Activated T-helper 2 cell treated with anti-CD3 and anti-CD28 coated beads, Interferon-gamma antibody, Interleukin-2, Interleukin-4, amounts not matched to agents 10 μg/mL and 5 μg/mL and 100 μg/mL, durations not matched to agents 14 hours and 24 hours and 36 hours (primary cell): ENCODE measurements around the gene PSMD12. TPM values are rescaled to one million over a fixed set of nuclear protein-coding genes. Genes with fewer than 3 reads are reported as not detected.

Experiments used
- DNase-seq: peaks from one replicate; pipeline ENCODE4 v3.0.0; 2021; ENCODE audit warnings: low spot score
- H3K27ac Mint-ChIP-seq: one replicate; pipeline ENCODE4 v1.8.0; 2021; ENCODE audit warnings: mixed read lengths
- H3K27me3 Mint-ChIP-seq: one replicate; pipeline ENCODE4 v1.8.0; 2021; ENCODE audit warnings: low read depth, mixed read lengths
- H3K36me3 Mint-ChIP-seq: one replicate; pipeline ENCODE4 v1.8.0; 2021; ENCODE audit warnings: low read depth, mixed read lengths
- H3K4me1 Mint-ChIP-seq: one replicate; pipeline ENCODE4 v1.8.0; 2021; ENCODE audit warnings: low read depth, mixed read lengths
- H3K4me3 Mint-ChIP-seq: one replicate; pipeline ENCODE4 v1.8.0; 2021; ENCODE audit warnings: low read depth, mild to moderate bottlenecking, moderate library complexity, mixed read lengths
- H3K9me3 Mint-ChIP-seq: one replicate; pipeline ENCODE4 v1.8.0; 2021; ENCODE audit warnings: mixed read lengths
- intact Hi-C: fragments of 100-400 bp; cut with micrococcal nuclease; formaldehyde crosslinking; loops from one replicate; pipeline ENCODE4 v1.15.1; 2023
- total RNA-seq: library from RNA; stranded (reverse); gene quantifications from 2 replicates; pipeline ENCODE4 v1.2.3, GENCODE V29; 2022

The PSMD12 gene
- total RNA-seq, 1 donor from 2014 or later: 75.4 TPM

DNA sequence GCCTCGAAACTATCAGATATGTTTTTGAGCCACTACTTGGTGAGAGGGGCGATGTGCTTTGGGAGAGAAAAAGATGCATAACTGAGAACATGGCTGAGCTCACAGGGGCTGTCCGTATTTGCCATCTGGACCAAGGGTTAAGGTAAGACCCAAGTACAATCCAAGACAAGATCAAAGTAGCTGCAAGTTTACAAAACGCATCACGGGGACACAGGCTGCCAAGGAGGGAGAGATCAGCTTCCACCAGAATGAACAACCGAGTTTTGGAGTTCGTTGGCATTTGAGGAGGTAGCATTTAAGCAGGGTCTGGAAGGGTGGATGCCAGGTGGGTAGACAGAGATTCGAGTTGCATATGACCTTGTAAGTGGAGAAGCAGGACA lies 12.9 kb upstream of the PSMD12 start:
- peaks cover 16% of the 10 kb centered on the region for H3K36me3 Mint-ChIP-seq
- H3K4me3 Mint-ChIP-seq: peak overlapping the region; percentile 82
- no peak for DNase-seq
- peaks cover 32% of the 10 kb centered on the region for H3K27me3 Mint-ChIP-seq
- intact Hi-C loops: no loop called here
- H3K27ac Mint-ChIP-seq: peak overlapping the region; percentile 74
- peaks cover 23% of the 10 kb centered on the region for H3K4me1 Mint-ChIP-seq
- H3K9me3 Mint-ChIP-seq: no peaks in the 10 kb centered on the region

DNA sequence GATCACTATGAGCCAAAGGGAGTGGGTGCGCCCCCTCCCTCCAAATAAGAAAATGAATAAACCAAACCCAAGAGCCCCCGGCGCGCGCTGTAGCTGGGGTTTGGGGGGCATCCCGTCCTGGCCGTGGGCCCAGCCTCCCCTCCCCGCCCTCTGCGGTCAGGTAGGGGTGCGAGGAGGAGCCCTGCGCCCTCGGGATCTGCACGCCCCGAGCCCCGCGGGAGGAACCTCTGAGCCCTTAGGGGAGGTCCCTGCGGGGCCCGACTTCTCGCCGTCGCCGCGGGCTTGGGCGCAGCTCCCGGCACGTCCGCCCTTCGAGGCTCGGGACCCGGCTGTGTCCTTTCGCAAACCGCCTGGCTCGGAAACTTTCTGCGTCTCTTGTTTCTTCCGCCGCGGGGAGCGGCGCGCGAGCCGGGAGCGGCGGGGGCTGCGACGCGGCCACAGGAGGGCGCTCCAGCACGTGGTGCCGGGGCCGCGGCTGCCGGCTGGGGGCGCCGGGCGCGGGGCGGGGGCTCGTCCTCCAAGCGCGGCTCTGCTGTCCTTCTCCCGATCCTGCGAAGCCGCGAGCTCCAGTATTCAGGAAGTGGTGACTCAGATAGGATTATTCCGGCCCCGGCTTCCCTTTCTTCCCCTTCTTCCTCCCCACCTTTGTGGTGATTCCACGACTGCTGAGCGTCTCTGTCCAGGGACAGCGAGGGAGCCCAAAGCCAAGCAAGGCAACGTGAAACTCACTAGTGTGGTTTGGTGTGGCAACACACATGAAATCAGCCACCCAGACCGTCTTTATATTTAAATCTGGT lies 12.3 kb upstream of the PSMD12 start:
- Mint-ChIP-seq H3K4me3 (peak overlapping the region; percentile 82), H3K4me1 (peaks cover 23% of the 10 kb centered on the region), H3K27me3 (peaks cover 34% of the 10 kb centered on the region), H3K9me3 (no peaks in the 10 kb centered on the region), H3K27ac (peak overlapping the region; percentile 74), H3K36me3 (peaks cover 16% of the 10 kb centered on the region)
- intact Hi-C loops: loop anchor here (1.0 kb wide), 1 partner anchor 97 kb away; no protein-coding TSS in a partner anchor
- peak; percentile 77 for DNase-seq

DNA sequence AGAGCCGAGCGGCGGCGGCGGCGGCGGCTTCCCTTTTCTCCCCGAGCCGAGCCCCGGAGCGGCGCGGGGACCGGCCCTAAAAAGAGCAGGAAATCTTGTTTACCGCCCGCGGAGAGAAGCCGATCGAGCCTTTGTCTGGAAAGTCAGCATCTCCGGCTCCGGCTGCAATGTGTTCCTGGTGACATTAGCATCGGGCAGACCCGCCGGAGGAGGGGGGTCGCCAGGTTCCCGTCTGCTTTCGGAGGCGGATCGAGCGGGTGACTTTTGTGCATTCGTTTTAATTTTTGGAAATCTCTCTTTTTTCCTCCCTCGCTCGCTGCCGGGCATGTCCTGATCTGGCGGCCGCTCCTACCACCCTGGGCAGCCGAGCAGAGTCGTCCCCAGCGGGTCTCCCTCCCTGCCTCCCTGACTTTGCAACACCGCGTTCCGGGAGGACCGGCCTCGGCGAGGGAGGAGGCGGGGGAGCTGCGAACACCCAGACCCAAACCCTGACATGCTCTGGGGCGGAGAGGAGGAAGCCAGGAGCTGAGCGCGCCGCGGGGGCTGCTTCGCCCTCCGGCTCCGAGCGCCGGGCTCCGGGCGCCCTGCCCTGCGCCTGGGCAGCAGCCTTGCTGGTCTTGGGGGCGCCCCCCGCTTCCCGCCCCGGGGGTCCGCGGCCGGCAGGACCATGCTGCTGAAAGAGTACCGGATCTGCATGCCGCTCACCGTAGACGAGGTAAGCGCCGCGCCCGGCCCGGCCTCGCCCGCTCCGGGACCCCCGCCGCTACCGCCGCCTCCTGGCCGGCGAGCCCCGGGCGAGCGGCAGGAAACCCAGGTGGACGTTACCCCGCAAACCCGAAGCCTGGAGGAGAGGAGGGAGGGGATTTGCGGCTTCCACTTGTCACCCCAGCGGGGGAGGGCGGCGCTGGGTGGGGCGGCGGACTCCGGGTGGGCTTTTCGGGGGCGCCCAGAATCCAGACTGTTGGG lies 11.4 kb upstream of the PSMD12 start:
- peaks cover 34% of the 10 kb centered on the region for H3K27me3 Mint-ChIP-seq
- H3K4me1 Mint-ChIP-seq: peaks cover 23% of the 10 kb centered on the region
- peak overlapping the region; percentile 84 for H3K4me3 Mint-ChIP-seq
- peaks cover 16% of the 10 kb centered on the region for H3K36me3 Mint-ChIP-seq
- intact Hi-C loops: loop anchor here (1.0 to 2.0 kb wide), 3 partner anchors 11 to 98 kb away; partner anchors contain the start of gene PSMD12
- DNase-seq: peak; percentile 49
- H3K9me3 Mint-ChIP-seq: no peaks in the 10 kb centered on the region
- peak overlapping the region; percentile 63 for H3K27ac Mint-ChIP-seq

DNA sequence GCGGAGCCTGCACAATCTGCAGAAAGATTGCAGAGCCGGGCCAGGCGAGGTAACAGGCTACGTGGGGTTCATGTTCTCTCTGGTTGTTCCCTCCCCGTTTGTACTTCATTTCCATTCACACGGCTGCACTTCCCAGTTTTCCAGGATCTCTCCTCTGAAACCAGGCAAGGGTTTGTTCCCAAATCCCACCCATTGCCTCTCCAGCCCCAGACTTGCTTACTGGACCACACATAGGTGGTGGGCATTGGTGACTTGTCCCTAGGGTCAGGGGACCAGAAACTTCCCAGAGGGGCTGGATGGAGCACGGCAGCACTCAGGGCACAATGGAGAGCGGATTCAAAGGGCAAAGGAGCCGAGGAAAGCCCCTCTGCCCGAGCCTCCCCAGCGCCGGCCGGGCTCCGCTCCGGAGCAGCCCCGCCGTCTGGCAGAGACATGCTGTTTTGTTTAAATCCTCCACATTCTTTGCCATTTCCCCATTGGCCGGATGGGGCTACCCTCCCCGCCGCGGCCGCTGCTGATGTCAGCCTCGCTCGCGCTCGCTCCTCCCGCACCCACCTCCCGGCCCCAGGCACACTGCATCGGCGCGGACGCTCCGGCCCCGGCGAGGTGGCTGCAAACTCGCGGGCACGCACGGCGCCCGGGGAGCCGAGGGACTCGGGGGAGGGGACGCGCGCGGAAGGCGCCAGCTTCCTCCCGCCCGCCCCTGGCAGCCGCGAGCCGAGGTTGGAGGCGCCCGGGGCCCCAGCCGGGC lies 10.5 kb upstream of the PSMD12 start, which contains the start of gene PITPNC1:
TSS of gene PITPNC1 (plus strand) at position 545 of the 751 bp plus-strand sequence.
- peaks cover 23% of the 10 kb centered on the region for H3K4me1 Mint-ChIP-seq
- peaks cover 13% of the 10 kb centered on the region for H3K36me3 Mint-ChIP-seq
- H3K4me3 Mint-ChIP-seq: peak within 1 kb of the TSS; percentile 84
- H3K27me3 Mint-ChIP-seq: peaks cover 34% of the 10 kb centered on the region
- peak; percentile 82 for DNase-seq
- peak within 1 kb of the TSS; percentile 63 for H3K27ac Mint-ChIP-seq
- H3K9me3 Mint-ChIP-seq: no peaks in the 10 kb centered on the region
- intact Hi-C loops: loop anchor here (1.0 to 2.0 kb wide), 2 partner anchors 11 to 14 kb away; partner anchors contain the start of gene PSMD12

DNA sequence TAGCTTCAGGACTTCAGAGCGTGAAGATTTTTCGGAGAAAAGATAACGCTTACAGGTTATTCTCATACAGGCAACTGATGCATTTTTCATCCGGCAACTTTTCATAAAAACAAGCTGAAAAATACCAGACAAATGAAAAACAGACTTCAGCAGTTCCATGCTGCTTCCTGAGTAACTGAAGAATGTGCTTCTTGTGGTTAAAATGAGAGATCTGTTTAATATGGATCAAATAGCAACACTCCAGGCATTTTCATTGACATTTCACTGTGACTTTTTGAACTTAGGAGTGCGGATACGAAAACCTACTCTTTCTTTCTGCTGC lies 10.0 kb upstream of the PSMD12 start:
- Mint-ChIP-seq H3K27me3 (peaks cover 39% of the 10 kb centered on the region), H3K4me1 (peaks cover 23% of the 10 kb centered on the region), H3K27ac (no peak overlapping the region), H3K4me3 (peak overlapping the region; percentile 74), H3K9me3 (no peaks in the 10 kb centered on the region), H3K36me3 (peaks cover 10% of the 10 kb centered on the region)
- intact Hi-C loops: loop anchor here (2.0 kb wide), 1 partner anchor 14 kb away; no protein-coding TSS in a partner anchor
- DNase-seq: no peak

DNA sequence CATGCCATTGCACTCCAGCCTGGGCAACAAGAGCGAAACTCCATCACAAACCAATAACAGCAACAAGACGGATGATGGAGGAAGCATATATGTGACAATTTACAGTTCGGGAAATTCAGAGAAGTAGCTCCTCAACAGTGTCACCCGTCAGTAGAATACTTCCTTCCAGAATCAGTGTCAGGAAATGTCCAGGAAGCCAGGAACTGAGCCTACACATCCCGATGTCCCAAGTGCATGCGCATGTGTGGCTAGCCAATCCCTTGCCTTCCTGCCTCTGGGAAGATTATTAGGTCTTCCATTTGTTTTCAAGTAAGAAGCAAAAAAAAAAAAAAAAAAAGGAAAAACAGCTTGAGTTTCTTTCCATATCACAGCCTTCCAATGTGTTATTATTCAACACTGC lies 9.3 kb upstream of the PSMD12 start:
- H3K27ac Mint-ChIP-seq: no peak overlapping the region
- intact Hi-C loops: loop anchor here (2.0 kb wide), 3 partner anchors 15 to 255 kb away; no protein-coding TSS in a partner anchor
- H3K27me3 Mint-ChIP-seq: peaks cover 42% of the 10 kb centered on the region
- no peak for DNase-seq
- no peaks in the 10 kb centered on the region for H3K9me3 Mint-ChIP-seq
- H3K4me3 Mint-ChIP-seq: peak overlapping the region; percentile 2
- peaks cover 10% of the 10 kb centered on the region for H3K36me3 Mint-ChIP-seq
- H3K4me1 Mint-ChIP-seq: peaks cover 23% of the 10 kb centered on the region

DNA sequence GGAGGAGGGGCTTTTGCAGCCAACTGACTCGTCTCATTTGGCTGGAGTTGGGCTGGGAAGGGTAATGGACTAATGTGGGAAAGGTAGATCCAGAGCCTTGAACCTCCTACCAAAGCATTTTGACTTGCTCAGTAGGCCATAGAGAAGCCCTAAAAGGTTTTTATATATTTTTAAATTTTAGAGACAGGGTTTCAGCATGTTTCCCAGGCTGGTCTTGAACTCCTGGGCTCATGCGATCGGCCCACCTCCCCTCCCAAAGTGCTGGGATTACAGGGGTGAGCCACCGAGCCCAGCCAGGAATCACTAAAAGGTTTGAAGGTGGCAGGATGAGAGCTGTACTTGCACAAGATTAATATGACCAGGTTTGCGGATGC lies 8.7 kb upstream of the PSMD12 start:
- H3K4me3 Mint-ChIP-seq: no peak overlapping the region
- no peaks in the 10 kb centered on the region for H3K9me3 Mint-ChIP-seq
- peaks cover 46% of the 10 kb centered on the region for H3K27me3 Mint-ChIP-seq
- no peak for DNase-seq
- no peak overlapping the region for H3K27ac Mint-ChIP-seq
- H3K36me3 Mint-ChIP-seq: peaks cover 10% of the 10 kb centered on the region
- peaks cover 23% of the 10 kb centered on the region for H3K4me1 Mint-ChIP-seq
- intact Hi-C loops: loop anchor here (2.0 kb wide), 2 partner anchors 228 to 256 kb away; no protein-coding TSS in a partner anchor

DNA sequence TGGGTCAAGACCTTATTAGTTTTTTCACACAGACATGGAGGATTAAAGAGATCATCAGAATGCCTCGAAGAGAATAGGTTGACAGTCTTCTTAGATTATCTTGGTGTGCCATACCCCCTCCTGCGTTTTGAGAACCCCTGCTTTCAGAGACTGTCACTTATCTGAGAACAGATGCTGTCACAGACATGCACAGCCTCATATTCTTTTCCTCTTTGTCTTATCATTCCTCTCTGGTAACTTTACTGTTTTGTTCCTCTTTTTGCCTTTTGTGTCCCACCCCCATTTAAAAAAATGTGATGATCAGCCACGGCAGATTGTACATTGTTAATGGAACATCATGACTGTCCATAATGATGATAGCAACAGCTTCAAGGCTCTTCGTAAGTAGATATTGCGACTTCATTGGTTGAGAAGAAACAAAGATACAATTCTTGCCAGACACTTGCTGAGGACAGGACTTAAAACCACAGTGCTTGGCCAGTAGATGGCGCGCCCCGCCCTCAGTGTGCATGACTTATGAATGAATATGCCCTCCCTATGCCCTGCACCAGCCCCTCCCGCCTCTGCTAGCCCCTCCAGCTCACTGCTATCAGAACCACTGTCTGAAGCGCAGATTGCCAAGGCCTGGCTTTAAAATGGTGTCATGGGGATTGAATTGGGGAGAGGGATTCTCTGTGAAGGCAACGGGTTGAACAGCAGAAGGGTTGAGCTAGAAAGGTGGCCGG lies 8.1 kb upstream of the PSMD12 start:
- peak overlapping the region; percentile 38 for H3K4me3 Mint-ChIP-seq
- no peak overlapping the region for H3K27ac Mint-ChIP-seq
- intact Hi-C loops: loop anchor here (1.0 to 2.0 kb wide), 3 partner anchors 228 to 315 kb away; no protein-coding TSS in a partner anchor
- DNase-seq: peak; percentile 76
- H3K9me3 Mint-ChIP-seq: no peaks in the 10 kb centered on the region
- H3K27me3 Mint-ChIP-seq: peaks cover 47% of the 10 kb centered on the region
- peaks cover 6% of the 10 kb centered on the region for H3K36me3 Mint-ChIP-seq
- H3K4me1 Mint-ChIP-seq: peaks cover 24% of the 10 kb centered on the region

DNA sequence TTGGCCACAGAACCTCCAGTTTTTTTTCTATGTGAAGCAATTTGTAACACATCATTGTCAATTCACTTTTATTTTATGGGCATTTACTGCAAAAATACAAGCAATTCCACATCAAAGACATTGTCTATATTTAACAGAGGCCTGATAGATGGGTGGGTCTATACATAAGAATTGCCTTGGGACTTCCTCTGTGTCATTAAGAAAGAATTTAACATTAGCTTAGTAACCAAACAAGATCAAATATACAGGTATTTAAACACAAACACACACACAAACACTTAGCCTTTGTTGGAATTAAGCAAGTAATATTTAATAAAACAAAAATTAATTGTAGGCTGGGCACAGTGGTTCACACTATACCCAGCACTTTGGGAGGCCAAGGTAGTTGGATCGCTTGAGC lies 6.4 kb upstream of the PSMD12 start:
- H3K27me3 Mint-ChIP-seq: peaks cover 48% of the 10 kb centered on the region
- no peaks in the 10 kb centered on the region for H3K9me3 Mint-ChIP-seq
- H3K27ac Mint-ChIP-seq: no peak overlapping the region
- H3K4me1 Mint-ChIP-seq: peaks cover 18% of the 10 kb centered on the region
- no peaks in the 10 kb centered on the region for H3K36me3 Mint-ChIP-seq
- no peak overlapping the region for H3K4me3 Mint-ChIP-seq
- intact Hi-C loops: no loop called here
- DNase-seq: no peak

DNA sequence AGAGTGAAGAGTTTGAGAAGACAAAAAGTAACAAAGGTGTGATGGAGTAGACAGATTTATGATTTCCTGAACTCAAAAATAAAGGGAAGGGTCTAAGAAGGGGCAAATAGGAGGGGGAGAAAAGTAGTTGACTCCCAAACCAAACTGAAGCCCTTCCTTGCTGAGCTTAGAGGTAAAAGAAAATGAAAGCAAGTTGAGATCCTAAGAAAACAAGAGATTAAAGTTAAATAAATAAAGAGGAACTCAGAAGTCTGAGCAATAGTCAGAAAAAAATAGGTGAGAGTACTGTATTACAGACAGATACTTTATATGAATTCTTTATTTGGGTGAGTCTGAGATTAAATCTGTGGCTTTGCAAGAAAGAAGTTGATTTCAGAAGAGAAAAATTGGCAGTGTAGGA lies 3.3 kb upstream of the PSMD12 start:
- peaks cover 11% of the 10 kb centered on the region for H3K36me3 Mint-ChIP-seq
- DNase-seq: no peak
- H3K9me3 Mint-ChIP-seq: no peaks in the 10 kb centered on the region
- H3K4me1 Mint-ChIP-seq: peaks cover 27% of the 10 kb centered on the region
- H3K27me3 Mint-ChIP-seq: peaks cover 30% of the 10 kb centered on the region
- intact Hi-C loops: loop anchor here (5.0 kb wide), 1 partner anchor 458 kb away; the partner anchor contains the start of gene BPTF
- H3K4me3 Mint-ChIP-seq: no peak overlapping the region
- H3K27ac Mint-ChIP-seq: no peak overlapping the region

DNA sequence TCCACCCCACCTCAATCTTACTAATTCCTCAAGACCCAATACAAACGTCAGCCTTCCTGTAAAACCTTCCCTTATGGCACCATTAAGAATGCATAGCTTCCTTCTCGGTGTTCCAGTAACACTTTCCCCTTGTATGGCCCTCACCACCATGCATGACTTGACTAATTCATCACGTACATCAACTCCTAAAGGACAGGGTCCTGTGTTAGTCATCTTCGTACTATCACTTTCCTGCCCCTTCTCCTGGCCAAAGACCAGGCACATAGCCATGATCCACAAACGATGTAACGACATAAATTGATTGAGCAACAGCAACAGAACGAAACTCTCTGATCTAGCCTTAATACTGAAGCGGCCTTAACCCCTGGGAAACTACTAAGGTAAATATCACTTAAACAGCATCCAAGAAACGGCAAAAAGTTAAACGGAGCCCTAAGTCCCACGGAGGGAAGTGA lies 612 bp downstream of the PSMD12 start:
- intact Hi-C loops: loop anchor here (1.0 to 5.0 kb wide), 3 partner anchors 12 to 462 kb away; partner anchors contain the start of genes BPTF and PITPNC1
- DNase-seq: no peak
- peak overlapping the region; percentile 95 for H3K27ac Mint-ChIP-seq
- no peaks in the 10 kb centered on the region for H3K9me3 Mint-ChIP-seq
- H3K36me3 Mint-ChIP-seq: peaks cover 42% of the 10 kb centered on the region
- peaks cover 50% of the 10 kb centered on the region for H3K4me1 Mint-ChIP-seq
- H3K4me3 Mint-ChIP-seq: peak overlapping the region; percentile 96
- peaks cover 16% of the 10 kb centered on the region for H3K27me3 Mint-ChIP-seq
